ENCODE data around the gene ATG16L2.

The ATG16L2 gene

DNA sequence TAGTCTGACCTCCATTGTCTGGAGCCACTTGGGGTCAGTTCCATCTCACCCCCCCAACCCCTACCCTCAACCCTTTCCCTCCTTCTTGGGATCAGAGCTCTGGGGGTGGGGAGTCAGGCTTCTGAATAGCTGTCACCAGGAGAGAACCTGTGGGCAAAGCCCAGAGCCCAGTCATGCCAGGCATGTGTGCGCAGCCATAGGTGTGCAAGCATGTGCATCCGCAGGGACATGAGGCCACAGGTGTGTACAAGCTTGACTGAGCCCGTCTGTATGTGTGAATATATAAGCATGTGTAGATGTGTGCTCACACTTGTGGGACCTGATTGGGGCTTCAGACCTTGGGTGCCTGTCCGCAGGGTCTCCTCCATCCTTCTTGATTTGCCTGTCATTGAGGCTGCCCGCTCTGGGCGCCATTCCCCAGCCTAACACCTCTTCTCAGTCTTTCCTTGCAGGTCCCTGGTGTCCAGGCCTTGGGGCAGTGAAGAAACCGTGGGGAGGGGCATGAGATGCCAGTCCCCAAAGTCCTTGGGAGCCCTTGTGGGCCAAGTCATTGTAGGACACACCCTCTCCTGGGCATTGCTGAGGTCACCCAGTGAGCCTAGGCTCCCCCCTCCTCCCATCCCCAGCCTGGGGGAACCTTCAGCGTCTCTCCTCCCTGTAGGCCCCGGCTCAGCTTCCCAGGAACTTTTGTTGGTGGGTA lies 9.0 kb downstream of the ATG16L2 start:
- no peaks in the 10 kb centered on the region for H4K20me1 ChIP-seq (ENCODE audit: control insufficient read depth, insufficient read depth, low read depth, low read length)
- H3F3A ChIP-seq (ENCODE audit: control insufficient read depth, insufficient read depth): peaks cover 9% of the 10 kb centered on the region
- H3K79me2 ChIP-seq (ENCODE audit: control insufficient read depth, low read length): peaks cover 6% of the 10 kb centered on the region; the same call in 1 of the 2 replicates
- no peaks in the 10 kb centered on the region for H3K9me2 ChIP-seq (replicated peaks; ENCODE audit: control insufficient read depth, low read length)
- no peaks in the 10 kb centered on the region for H3K27me3 ChIP-seq (ENCODE audit: control insufficient read depth, low read length)
- H3K4me2 ChIP-seq (ENCODE audit: low read length): peak overlapping the region; percentile 68
- H3K4me3 ChIP-seq (ENCODE audit: low read length): peak overlapping the region; percentile 61
- peak overlapping the region; percentile 69 for H3K27ac ChIP-seq (ENCODE audit: low read depth, low read length)
- H3K4me1 ChIP-seq (ENCODE audit: control insufficient read depth, low read length): peaks cover 36% of the 10 kb centered on the region
- TF ChIP-seq, protein P1, sequence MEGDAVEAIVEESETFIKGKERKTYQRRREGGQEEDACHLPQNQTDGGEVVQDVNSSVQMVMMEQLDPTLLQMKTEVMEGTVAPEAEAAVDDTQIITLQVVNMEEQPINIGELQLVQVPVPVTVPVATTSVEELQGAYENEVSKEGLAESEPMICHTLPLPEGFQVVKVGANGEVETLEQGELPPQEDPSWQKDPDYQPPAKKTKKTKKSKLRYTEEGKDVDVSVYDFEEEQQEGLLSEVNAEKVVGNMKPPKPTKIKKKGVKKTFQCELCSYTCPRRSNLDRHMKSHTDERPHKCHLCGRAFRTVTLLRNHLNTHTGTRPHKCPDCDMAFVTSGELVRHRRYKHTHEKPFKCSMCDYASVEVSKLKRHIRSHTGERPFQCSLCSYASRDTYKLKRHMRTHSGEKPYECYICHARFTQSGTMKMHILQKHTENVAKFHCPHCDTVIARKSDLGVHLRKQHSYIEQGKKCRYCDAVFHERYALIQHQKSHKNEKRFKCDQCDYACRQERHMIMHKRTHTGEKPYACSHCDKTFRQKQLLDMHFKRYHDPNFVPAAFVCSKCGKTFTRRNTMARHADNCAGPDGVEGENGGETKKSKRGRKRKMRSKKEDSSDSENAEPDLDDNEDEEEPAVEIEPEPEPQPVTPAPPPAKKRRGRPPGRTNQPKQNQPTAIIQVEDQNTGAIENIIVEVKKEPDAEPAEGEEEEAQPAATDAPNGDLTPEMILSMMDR (IDR thresholded peaks at IDR 0.05; ENCODE audit: low read depth, low read length, poor library complexity, severe bottlenecking): no peak
- TF ChIP-seq EZH2phosphoT487 (IDR thresholded peaks at IDR 0.05; ENCODE audit: borderline replicate concordance, low read length): no peak
- peaks cover 81% of the 10 kb centered on the region for H3K36me3 ChIP-seq (ENCODE audit: control insufficient read depth, low read length)
- H3K9me3 ChIP-seq (ENCODE audit: control insufficient read depth, insufficient read depth, low read length): no peaks in the 10 kb centered on the region

DNA sequence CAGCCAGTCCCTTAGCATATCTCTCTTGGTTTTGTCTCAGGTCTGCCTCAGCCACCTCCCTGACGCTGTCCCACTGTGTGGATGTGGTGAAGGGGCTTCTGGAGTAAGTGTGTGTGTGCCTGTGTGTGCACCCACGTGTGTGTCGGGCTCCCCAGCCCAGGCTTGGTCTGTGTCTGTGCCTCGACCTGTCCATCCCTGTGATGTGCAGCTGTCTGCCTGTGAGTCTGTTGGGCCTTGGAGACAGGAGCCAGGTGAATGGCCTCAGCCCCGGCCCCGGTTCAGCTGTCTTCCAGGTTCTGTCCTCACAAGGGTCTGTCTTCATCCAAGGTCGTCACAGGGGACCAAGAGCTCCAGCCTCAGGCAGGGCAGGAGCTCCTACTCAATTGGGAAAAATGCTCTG lies 9.8 kb downstream of the ATG16L2 start:
- TF ChIP-seq, protein P1 (IDR thresholded peaks at IDR 0.05; ENCODE audit: low read depth, low read length, poor library complexity, severe bottlenecking): no peak
- TF ChIP-seq EZH2phosphoT487 (IDR thresholded peaks at IDR 0.05; ENCODE audit: borderline replicate concordance, low read length): no peak
- H3K9me3 ChIP-seq (ENCODE audit: control insufficient read depth, insufficient read depth, low read length): no peaks in the 10 kb centered on the region
- no peak overlapping the region for H3K4me3 ChIP-seq (ENCODE audit: low read length)
- H3K27ac ChIP-seq (ENCODE audit: low read depth, low read length): no peak overlapping the region
- H3F3A ChIP-seq (ENCODE audit: control insufficient read depth, insufficient read depth): peaks cover 9% of the 10 kb centered on the region
- no peaks in the 10 kb centered on the region for H4K20me1 ChIP-seq (ENCODE audit: control insufficient read depth, insufficient read depth, low read depth, low read length)
- H3K9me2 ChIP-seq (replicated peaks; ENCODE audit: control insufficient read depth, low read length): no peaks in the 10 kb centered on the region
- H3K79me2 ChIP-seq (ENCODE audit: control insufficient read depth, low read length): peaks cover 6% of the 10 kb centered on the region; the same call in 1 of the 2 replicates
- H3K4me1 ChIP-seq (ENCODE audit: control insufficient read depth, low read length): peaks cover 38% of the 10 kb centered on the region
- peaks cover 81% of the 10 kb centered on the region for H3K36me3 ChIP-seq (ENCODE audit: control insufficient read depth, low read length)
- H3K27me3 ChIP-seq (ENCODE audit: control insufficient read depth, low read length): no peaks in the 10 kb centered on the region
- H3K4me2 ChIP-seq (ENCODE audit: low read length): 0 out of 2 replicates have a peak overlapping the region, but pooled peaks have one; percentile 68

DNA sequence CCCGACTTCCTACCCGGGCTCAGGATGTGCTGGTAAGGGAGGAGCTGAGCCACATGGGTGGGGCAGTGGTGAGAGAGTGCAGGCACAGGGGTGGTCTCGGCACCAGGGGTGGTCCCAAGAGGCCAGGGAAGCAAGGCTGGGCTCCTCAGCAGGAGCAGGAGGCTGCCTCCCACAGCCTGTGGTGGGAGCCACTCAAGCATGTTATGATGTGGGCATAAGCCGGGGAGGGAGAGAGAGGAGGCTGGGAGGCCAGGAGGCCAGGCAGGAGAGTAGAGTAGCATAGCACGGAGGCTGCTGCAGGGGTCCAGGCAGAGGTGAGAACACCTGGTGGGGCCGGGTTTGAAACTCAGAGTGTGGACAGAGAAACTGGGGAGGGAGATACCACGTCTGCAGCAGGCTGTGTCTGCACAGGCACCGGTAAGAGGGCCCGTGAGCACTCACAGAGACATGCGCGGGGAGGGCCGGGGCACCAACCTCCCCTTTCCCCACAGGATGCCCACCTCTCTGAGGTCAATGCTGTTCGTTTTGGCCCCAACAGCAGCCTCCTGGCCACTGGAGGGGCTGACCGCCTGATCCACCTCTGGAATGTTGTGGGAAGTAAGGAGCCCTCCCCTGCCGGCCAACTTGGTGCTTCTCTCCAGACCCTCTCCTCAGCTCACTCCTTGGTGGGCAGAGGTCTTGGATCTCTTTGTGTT lies 10.7 kb downstream of the ATG16L2 start:
- Histone ChIP-seq H3K4me2 (ENCODE audit: low read length) (no peak overlapping the region), H3K4me3 (ENCODE audit: low read length) (no peak overlapping the region), H3K9me3 (ENCODE audit: control insufficient read depth, insufficient read depth, low read length) (no peaks in the 10 kb centered on the region), H3K4me1 (ENCODE audit: control insufficient read depth, low read length) (peaks cover 38% of the 10 kb centered on the region), H3F3A (ENCODE audit: control insufficient read depth, insufficient read depth) (peaks cover 9% of the 10 kb centered on the region), H3K79me2 (ENCODE audit: control insufficient read depth, low read length) (peaks cover 6% of the 10 kb centered on the region; the same call in 1 of the 2 replicates), H3K27ac (ENCODE audit: low read depth, low read length) (no peak overlapping the region), H3K27me3 (ENCODE audit: control insufficient read depth, low read length) (no peaks in the 10 kb centered on the region), H3K36me3 (ENCODE audit: control insufficient read depth, low read length) (peaks cover 86% of the 10 kb centered on the region), H4K20me1 (ENCODE audit: control insufficient read depth, insufficient read depth, low read depth, low read length) (no peaks in the 10 kb centered on the region), H3K9me2 (replicated peaks; ENCODE audit: control insufficient read depth, low read length) (no peaks in the 10 kb centered on the region)
- TF ChIP-seq, protein P1 (IDR thresholded peaks at IDR 0.05; ENCODE audit: low read depth, low read length, poor library complexity, severe bottlenecking): no peak
- TF ChIP-seq EZH2phosphoT487 (IDR thresholded peaks at IDR 0.05; ENCODE audit: borderline replicate concordance, low read length): no peak

Data from DOHH2 (cell line).